Activated B cell treated with CpG ODN at 0.5 μM for 24 hours (primary cell): ENCODE results near the gene CDKAL1. TPM values are rescaled to one million over a fixed set of nuclear protein-coding genes. Genes with fewer than 3 reads are reported as not detected.

ENCODE experiments used
- ATAC-seq: fragments of 200-7000 bp; cut with Tn5 transposase; one replicate; pipeline ENCODE4 v1.10.0; 2021; ENCODE audit warnings: low read depth, mild to moderate bottlenecking, moderate library complexity
- CTCF ChIA-PET: fragments of 350-600 bp; sonication (Branson Sonifier 250); formaldehyde crosslinking; loops from one replicate; lab custom pipeline; 2021; ENCODE audit warnings: antibody characterized with exemption; lab: Charles Lee
- POLR2A ChIA-PET: fragments of 350-600 bp; sonication (Branson Sonifier 250); formaldehyde crosslinking; loops from one replicate; lab custom pipeline; 2021; ENCODE audit warnings: antibody characterized with exemption; lab: Charles Lee
- DNase-seq: peaks from one replicate; pipeline ENCODE4 v3.0.0; 2022
- H3K27ac Mint-ChIP-seq: one replicate; pipeline ENCODE4 v1.8.0; 2020; ENCODE audit warnings: mixed read lengths
- H3K27me3 Mint-ChIP-seq: one replicate; pipeline ENCODE4 v1.8.0; 2021; ENCODE audit warnings: mixed read lengths
- H3K36me3 Mint-ChIP-seq: one replicate; pipeline ENCODE4 v1.8.0; 2021; ENCODE audit warnings: low read depth, mixed read lengths
- H3K4me1 Mint-ChIP-seq: one replicate; pipeline ENCODE4 v1.8.0; 2021; ENCODE audit warnings: mixed read lengths
- H3K4me3 Mint-ChIP-seq: one replicate; pipeline ENCODE4 v1.8.0; 2020; ENCODE audit warnings: mild to moderate bottlenecking, mixed read lengths
- H3K9me3 Mint-ChIP-seq: one replicate; pipeline ENCODE4 v1.8.0; 2020; ENCODE audit warnings: mixed read lengths
- CTCF ChIP-seq: fragments of 200-600 bp; IDR thresholded peaks from one replicate; pipeline ENCODE4 v1.8.0; 2022; ENCODE audit warnings: antibody characterized with exemption, mild to moderate bottlenecking
- intact Hi-C: fragments of 100-400 bp; cut with micrococcal nuclease; formaldehyde crosslinking; loops from one replicate; pipeline ENCODE4 v1.15.1; 2024
- total RNA-seq: library from RNA; stranded (reverse); gene quantifications from 2 replicates; pipeline ENCODE4 v1.2.3, GENCODE V29; 2022

The CDKAL1 gene
- total RNA-seq, 1 donor from 2014 or later, result 31.9 TPM

DNA sequence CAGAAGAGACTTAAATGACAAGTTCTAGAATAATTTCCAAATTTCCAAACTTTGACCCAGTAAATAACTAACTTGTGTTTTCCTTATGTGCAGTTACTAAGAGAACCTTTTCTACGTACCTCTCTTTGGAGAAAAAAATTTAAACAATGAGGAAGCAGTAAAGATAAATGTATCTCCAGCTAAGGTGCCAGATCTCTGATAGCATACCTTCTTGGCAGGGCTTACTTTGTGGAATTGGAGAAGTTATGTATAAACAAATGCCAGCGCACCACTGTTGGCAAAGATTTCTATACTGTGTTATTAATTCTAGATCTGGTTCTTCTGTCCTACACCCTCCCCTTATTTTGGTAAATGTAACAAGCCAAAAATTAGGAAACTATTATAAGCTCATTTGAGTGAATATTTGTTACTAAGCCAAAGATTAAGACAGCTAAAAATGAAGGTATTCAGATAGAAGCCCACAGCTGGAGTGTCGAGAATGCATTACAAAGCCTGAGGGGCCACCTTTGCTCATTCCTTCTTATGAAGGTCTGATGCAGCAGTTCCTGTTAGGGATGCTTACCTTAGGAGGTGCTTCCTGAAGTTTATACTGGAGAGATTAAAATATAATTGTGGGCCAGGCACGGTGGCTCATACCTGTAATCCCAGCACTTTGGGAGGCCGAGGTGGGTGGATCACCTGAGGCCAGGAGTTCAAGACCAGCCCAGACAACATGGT is 686.2 kb downstream of the CDKAL1 start:
- Mint-ChIP-seq H3K27ac (no peak overlapping the region), H3K4me1 (no peaks in the 10 kb centered on the region), H3K36me3 (peaks cover 31% of the 10 kb centered on the region), H3K4me3 (no peak overlapping the region), H3K27me3 (no peaks in the 10 kb centered on the region), H3K9me3 (no peaks in the 10 kb centered on the region)
- ChIA-PET POLR2A (no interaction called here), CTCF (no interaction called here)
- intact Hi-C loops, result no loop called here
- no peak for TF ChIP-seq CTCF
- ATAC-seq, result no peak
- no peak for DNase-seq

DNA sequence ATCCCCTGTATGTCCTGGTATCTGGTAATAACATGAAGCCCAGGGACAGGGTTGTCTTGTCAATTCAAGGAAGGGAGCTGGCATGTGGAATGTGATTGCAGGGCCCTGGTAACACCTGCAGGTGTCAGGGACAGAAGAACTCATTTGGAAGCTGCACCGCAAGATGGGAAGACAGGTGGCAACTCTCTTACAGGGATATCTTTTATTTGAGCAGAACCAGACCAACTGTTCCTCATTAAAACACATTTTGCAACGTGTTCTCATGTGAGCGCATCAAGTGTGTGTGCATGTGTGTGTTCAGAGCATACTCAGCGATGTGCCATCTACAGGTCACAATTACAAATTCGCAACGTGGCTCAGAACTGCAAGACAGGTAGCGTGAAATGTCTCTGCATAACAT is 688.4 kb downstream of the CDKAL1 start:
- H3K9me3 Mint-ChIP-seq, result no peaks in the 10 kb centered on the region
- peaks cover 34% of the 10 kb centered on the region for H3K36me3 Mint-ChIP-seq
- H3K4me1 Mint-ChIP-seq, result no peaks in the 10 kb centered on the region
- no peak for TF ChIP-seq CTCF
- CTCF ChIA-PET, result interaction anchor here (0.6 kb wide), 1 partner anchor 667 kb away, joined by 3 read pairs; no protein-coding TSS in a partner anchor
- ATAC-seq (no peak), DNase-seq (no peak)
- no peaks in the 10 kb centered on the region for H3K27me3 Mint-ChIP-seq
- no peak overlapping the region for H3K4me3 Mint-ChIP-seq
- POLR2A ChIA-PET, result no interaction called here
- no peak overlapping the region for H3K27ac Mint-ChIP-seq
- intact Hi-C loops, result no loop called here

DNA sequence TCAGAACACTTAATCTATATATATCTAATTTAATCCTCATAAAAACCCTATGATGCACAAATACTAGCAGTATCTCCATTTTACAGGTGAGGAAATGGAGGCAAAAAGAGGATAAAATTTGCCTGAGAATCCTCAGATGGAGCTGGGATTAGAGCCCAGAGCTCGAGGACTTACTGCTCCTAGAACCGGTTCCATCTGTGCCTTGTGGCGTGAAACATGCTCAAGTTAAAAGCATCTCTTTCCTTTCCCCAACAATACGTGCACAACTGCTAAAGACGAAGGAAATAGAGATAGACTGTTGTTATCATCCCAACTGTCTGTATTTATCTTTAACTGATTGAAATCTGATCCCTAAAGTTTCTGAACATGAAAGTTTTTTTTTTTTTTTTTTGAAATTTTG is 691.7 kb downstream of the CDKAL1 start:
- peaks cover 40% of the 10 kb centered on the region for H3K36me3 Mint-ChIP-seq

GRCh38 chr6:21227486-21227885 is 693.2 kb downstream of the CDKAL1 start:
- Mint-ChIP-seq H3K27me3 (no peaks in the 10 kb centered on the region), H3K4me3 (no peak overlapping the region), H3K4me1 (no peaks in the 10 kb centered on the region), H3K9me3 (no peaks in the 10 kb centered on the region), H3K36me3 (peaks cover 43% of the 10 kb centered on the region), H3K27ac (no peak overlapping the region)
- ChIA-PET CTCF (no interaction called here), POLR2A (no interaction called here)
- DNase-seq, result no peak
- TF ChIP-seq CTCF, result no peak
- ATAC-seq, result no peak
- intact Hi-C loops, result no loop called here

More for the DNA sequence above, 691.7 kb downstream of the CDKAL1 start:
- ATAC-seq, result no peak
- no peak overlapping the region for H3K4me3 Mint-ChIP-seq
- no peaks in the 10 kb centered on the region for H3K27me3 Mint-ChIP-seq
- no peak overlapping the region for H3K27ac Mint-ChIP-seq
- POLR2A ChIA-PET, result no interaction called here
- no peak for DNase-seq
- intact Hi-C loops, result no loop called here
- H3K9me3 Mint-ChIP-seq, result no peaks in the 10 kb centered on the region
- TF ChIP-seq CTCF, result no peak
- CTCF ChIA-PET, result no interaction called here
- no peaks in the 10 kb centered on the region for H3K4me1 Mint-ChIP-seq

- CTCF ChIA-PET, result no interaction called here
These were observed 694.2 kb downstream of the CDKAL1 start for GRCh38 chr6:21228411-21228810.

More at GRCh38 chr6:21228411-21228810, 694.2 kb downstream of the CDKAL1 start:
- Mint-ChIP-seq H3K27ac (no peak overlapping the region), H3K4me1 (no peaks in the 10 kb centered on the region), H3K36me3 (peaks cover 46% of the 10 kb centered on the region), H3K4me3 (no peak overlapping the region), H3K9me3 (no peaks in the 10 kb centered on the region), H3K27me3 (no peaks in the 10 kb centered on the region)
- ATAC-seq (no peak), DNase-seq (no peak)
- TF ChIP-seq CTCF, result no peak
- intact Hi-C loops, result no loop called here
- POLR2A ChIA-PET, result no interaction called here
